ENCODE measurements around the gene CD59.
A peak's percentile ranks its signal among the peaks of the same experiment; 100 is the strongest.

CD59 gene

DNA sequence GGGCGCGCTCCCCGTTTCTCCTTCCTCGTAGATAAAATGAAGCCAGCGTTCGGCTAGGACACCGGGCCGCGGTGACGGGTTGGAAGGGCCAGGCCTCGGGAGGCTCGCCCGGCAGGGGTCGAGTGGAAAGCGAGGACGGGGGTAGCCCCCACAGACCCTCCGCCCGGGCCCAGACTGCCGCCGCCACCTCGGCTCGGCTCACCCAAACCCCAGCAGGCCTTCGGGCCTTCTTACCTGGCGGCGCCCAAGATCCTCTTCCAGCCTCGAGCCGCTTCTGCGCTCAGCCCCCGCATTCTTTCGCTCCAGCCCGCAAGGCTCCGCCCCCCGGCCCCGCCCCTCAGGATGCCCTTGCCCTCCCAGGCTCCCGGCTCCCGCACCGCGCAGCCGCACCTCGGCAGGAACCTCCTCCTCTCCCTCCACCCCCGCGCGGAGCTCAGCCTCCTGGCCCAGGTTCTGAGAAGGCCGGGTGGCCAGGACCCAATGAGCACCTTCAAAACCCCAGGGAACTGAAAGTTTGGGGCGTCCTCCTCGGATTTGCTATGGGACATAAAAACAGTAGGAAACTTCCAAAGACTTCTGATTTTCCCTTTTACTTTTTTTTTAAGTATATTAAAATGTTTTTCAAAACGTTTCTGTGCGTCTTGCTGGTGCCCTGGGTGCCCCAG lies at the start of gene CD59:
Gene CD59, minus strand, starts transcription at position 276 of the 665 bp plus-strand sequence. CDS start 13,978 bp downstream, outside the sequence.
- peak; percentile 99 for DNase-seq (ENCODE audit: low spot score)

- DNase-seq (ENCODE audit: low spot score): no peak
Measured at GRCh38 chr11:33785609-33786008, 49.4 kb upstream of the CD59 start.

GRCh38 chr11:33779849-33780528 lies 43.8 kb upstream of the CD59 start:
- DNase-seq (ENCODE audit: low spot score): peak; percentile 82

- peak; percentile 62 for DNase-seq (ENCODE audit: low spot score)
Measured at GRCh38 chr11:33778675-33779074, 42.5 kb upstream of the CD59 start.

GRCh38 chr11:33777906-33778305 lies 41.7 kb upstream of the CD59 start:
- DNase-seq (ENCODE audit: low spot score): no peak

DNA sequence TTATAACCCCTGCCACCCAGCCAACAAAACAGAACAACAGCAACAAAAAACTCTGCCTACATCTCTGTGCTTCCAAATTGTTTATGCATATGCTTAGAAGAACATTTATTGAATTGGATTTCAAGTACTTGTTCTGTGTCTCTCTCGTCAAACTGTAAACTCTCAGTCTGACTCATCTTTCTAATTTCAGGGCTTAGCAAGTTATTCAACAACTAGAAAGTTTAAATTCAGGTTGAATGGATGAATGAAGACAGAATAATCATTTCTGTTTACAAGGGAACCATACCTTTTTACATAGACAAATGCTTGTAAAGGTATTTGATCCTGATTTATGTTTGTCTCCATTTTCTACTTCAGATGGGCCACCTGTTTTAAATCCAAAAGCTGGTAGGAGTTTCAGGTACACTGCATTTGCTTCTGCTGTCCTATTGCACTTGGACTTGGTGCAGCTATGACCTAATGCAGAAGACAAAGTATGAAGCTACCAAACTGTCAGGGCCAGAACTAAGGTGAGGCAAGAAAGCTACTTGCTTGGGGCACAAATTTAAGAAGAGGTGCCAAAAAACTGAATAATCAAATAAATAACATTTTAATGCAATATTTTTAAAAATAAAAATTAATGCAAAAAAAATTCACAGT lies 39.7 kb upstream of the CD59 start:
- DNase-seq (ENCODE audit: low spot score): no peak

GRCh38 chr11:33775467-33775807 lies 39.2 kb upstream of the CD59 start:
- no peak for DNase-seq (ENCODE audit: low spot score)

- DNase-seq (ENCODE audit: low spot score): no peak
Measured at GRCh38 chr11:33774736-33775466, 38.7 kb upstream of the CD59 start.

GRCh38 chr11:33773987-33774735 lies 37.9 kb upstream of the CD59 start, which contains the start of gene FBXO3:
Gene FBXO3, minus strand, starts transcription at chr11:33774520. Its CDS starts 23 bp downstream, at chr11:33774497.
- DNase-seq (ENCODE audit: low spot score): peak; percentile 98

GRCh38 chr11:33773404-33773986 lies 37.3 kb upstream of the CD59 start:
- peak; percentile 39 for DNase-seq (ENCODE audit: low spot score)

- no peak for DNase-seq (ENCODE audit: low spot score)
Measured at GRCh38 chr11:33772870-33773269, 36.6 kb upstream of the CD59 start.

DNA sequence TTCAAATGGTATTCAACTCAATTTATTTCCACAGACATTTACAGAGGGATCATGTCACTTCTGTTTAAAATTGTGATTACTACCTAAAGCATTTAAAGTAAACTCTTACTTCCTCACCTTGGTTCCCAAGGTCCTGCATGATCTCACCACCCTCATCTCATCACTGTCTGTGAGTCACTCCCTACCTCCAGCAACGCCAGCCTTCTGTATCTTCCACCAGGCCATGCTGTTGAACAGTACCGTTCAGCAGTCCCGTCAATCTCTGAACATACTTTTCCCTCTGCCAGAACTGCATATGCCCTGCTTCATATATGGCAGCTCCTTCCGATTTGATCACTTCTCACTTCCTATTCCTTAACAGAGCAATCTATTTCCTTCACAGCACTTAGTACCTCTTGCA lies 36.1 kb upstream of the CD59 start:
- DNase-seq (ENCODE audit: low spot score): no peak

DNA sequence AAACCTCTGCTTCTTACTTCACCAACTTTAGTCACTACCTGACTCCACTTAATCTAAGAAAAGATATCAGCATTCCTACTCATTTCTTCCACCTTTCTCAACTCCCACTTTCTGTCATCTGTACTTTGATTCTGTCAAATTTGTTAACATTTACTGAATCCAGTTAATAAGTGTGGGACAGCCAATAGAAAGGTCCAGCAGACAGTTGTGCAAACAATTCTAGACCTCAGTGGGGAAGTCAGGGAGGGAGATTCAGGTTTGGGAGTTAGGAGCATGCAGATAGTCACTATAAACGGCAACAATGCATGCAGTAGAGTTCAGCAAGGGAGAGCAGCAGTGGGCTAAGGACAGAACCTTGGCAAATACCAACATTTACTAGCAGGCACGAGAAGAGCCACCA lies 34.0 kb upstream of the CD59 start:
- no peak for DNase-seq (ENCODE audit: low spot score)

- no peak for DNase-seq (ENCODE audit: low spot score)
Measured at GRCh38 chr11:33769542-33769941, 33.3 kb upstream of the CD59 start.

DNA sequence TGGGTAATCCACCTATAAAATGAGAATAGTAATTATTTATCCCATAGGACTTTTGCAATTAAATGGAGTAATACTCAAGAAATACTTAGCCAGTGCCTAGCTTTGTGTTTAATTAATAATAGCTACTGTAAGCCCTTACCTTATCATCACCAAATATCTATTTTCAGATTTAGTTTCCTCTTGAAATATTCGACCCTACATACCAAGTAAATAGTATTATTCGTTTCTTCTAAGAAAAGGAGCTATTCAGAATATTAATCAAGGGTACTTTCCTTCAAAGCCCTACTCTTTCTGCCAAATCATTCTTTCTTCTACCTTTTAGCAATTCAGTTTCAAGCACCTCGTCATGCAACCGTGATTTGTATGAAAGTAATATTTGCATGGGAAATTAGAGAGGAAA lies 31.4 kb upstream of the CD59 start:
- DNase-seq (ENCODE audit: low spot score): no peak

GRCh38 chr11:33766085-33766484 lies 29.9 kb upstream of the CD59 start:
- no peak for DNase-seq (ENCODE audit: low spot score)

DNA sequence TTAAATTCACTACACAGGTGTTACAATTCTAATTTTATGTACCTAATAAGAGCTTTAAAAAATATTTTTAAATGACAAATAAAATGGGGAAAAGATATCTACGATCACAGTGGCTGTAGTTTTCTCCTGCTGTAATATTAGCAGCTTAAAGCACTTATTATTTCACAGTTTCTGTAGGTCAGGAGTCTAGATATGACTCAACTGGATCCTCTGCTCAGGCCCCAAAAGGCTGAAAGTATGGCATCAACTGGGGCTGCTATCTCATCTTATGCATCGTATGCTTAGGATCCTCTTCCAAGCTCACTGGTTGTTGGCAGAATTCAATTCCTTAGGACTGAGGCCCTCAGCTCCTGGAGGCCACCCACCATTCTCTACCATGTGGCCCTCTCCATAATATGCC lies 25.2 kb upstream of the CD59 start:
- DNase-seq (ENCODE audit: low spot score): no peak

GRCh38 chr11:33753304-33753967 lies 17.2 kb upstream of the CD59 start:
- no peak for DNase-seq (ENCODE audit: low spot score)

DNA sequence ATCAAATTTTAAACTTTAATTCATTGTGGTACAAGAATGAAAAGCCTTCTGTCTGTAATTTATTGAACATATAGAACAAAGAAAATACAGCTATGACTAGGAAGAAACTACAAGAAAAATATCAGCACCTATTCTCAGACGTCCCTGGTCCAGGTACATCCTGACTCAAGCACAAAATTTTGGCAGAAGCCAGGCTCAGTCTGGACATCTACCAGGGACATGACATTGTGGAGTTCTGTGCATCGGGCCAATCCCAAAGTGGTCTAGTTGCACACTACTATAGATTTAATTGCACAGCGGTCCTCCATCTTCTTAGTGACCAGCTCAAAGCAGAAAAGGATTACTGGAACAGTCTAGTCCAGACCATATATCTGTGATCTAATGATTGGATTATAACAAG lies 15.7 kb upstream of the CD59 start:
- DNase-seq (ENCODE audit: low spot score): no peak

GRCh38 chr11:33747979-33748378 lies 11.8 kb upstream of the CD59 start:
- DNase-seq (ENCODE audit: low spot score): peak; percentile 26

- DNase-seq (ENCODE audit: low spot score): no peak
Measured at GRCh38 chr11:33743291-33743690, 7.1 kb upstream of the CD59 start.

Measured in AG20443 (cell line).